ENCODE data around the gene PADI1.

DNA sequence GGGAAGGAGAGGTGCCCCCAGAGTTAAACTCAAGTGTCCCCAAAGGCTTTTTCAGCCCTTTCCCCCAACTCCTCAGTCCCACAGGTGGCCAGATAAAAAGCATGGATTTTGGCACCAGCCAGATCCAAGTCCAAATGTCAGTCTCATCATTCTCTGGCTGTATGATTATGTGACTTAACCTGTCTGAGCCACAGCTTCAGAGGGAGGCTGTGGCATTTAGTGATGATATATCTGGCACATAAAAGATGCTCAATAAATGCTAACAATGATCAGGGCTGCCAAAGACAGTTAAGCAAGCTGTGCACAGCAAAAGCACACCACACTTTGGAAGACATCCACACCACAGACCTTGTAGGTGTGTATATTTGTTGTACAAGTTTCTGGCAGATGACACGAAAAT is 38.3 kb downstream of the PADI1 start:
- TF ChIP-seq ZNF274 (IDR thresholded peaks at IDR 0.05; ENCODE audit: low read depth, low read length) = no peak
- no peak for TF ChIP-seq YY1 (IDR thresholded peaks at IDR 0.05; ENCODE audit: insufficient read depth, insufficient read length)

Data from NT2/D1 (cell line).